Activated effector memory CD4-positive, alpha-beta T cell treated with anti-CD3 and anti-CD28 coated beads, Interleukin-2, amount 50 U/mL, for 16 hours (primary cell): ENCODE measurements around the gene ADGRE2.
"Not testable (repeated sequence)": the region's sequence is repeated elsewhere in the genome, so short reads cannot be mapped to it uniquely, and the experiment has no call there.

Experiments used
- DNase-seq: peaks from one replicate; pipeline ENCODE4 v3.0.0-alpha.2; 2020

Gene ADGRE2

DNA sequence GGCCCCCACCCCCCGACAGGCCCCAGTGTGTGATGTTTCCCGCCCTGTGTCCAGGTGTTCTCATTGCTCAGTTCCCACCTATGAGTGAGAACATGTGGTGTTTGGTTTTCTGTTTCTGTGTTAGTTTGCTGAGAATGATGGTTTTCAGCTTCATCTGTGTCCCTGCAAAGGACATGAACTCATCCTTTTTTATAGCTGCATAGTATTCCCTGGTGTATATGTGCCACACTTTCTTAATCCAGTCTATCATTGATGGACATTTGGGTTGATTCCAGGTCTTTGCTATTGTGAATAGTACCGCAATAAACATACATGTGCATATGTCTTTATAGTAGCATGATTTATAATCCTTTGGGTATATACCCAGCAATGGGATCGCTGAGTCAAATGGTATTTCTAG is 715 bp downstream of the ADGRE2 start:
- DNase-seq = not testable (repeated sequence)

DNA sequence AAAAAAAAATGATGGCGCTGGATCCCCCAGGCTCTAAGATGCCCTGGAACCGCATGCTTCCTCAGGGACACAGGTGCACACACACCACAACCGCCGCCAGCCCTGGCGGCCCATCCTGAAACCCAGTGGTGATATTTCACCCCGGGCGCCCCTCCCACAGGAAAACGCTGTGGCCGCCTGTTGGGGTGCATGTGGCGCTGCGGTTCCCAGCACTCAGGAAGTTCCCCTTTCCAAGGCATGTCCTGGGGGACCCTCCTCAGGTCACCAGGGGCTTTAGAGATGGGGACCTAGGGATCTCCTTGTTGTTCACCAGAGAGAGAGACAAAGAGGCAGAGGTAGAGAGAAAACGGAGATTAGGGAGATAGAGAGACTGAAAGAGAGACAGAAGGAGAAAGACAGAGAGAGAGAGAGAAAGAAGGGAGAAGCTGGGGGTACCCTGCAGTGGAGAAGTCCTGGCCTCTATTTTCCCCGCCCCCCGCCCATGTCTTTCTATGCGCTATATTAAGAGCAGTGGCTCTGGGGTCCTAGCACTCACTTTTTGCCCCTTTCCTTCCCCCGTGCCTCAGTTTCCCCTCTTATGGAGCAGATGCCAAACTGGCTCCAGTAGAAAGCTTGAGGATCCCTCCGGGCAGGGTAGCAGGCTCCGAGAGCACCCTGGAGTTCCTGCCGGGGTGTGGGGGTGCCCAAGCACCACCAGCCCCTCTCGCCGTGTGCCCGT is 2.3 kb downstream of the ADGRE2 start:
- DNase-seq = peak; percentile 63

DNA sequence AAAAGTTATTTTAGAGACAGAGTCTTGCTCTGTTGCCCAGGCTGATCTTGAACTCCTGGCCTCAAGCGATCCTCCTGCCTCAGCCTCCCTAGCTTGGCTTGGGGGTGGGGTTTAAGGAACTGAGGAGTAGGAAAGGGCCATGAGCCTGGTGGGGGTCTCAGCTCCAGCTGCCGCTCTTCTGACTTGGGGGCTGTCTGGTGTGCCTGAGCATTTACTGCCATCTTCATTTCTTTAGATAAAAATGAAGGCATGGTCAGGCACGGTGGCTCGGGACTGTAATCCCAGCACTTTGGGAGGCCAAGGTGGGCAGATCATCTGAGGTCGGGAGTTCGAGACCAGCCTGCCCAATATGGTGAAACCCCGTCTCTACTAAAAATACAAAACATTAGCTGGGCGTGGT is 3.0 kb downstream of the ADGRE2 start:
- DNase-seq = peak; percentile 12

DNA sequence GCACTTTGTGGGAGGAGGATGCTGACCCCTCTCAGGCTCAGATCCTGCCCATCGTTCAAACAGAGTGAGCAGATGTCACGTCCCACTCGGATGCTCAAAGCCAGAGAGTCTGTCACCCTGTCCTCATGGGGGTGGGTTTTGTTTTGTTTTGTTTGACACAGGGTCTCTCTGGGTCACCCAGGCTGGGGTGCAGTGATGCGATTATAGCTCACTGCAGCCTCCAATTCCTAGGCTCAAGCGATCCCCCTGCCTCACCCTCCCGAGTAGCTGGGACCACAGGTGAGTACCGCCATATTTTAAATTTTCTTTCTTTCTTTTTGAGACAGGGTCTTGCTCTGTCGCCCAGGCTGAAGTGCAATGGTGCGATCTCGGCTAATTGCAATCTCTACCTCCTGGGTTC is 4.0 kb downstream of the ADGRE2 start:
- DNase-seq = peak; percentile 30

DNA sequence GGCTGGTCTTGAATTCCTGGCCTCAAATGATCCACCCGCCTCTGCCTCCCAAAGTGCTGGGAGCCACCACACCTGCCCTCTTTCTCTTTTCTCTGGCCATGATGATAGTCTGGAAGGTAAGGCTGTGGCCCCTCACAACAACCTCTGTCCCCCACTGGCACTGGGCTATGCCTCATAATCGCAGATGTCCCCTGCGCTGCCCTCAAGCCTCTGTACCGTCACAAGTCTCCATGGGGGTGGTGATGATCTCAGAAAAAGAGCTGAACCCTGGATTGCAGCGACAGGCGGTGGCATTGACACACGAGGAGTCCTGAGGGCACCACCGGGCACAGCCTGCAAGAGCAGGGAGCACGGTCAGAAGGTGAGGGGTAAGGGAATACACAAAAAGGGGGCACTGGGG is 4.6 kb downstream of the ADGRE2 start:
- DNase-seq = peak; percentile 24

DNA sequence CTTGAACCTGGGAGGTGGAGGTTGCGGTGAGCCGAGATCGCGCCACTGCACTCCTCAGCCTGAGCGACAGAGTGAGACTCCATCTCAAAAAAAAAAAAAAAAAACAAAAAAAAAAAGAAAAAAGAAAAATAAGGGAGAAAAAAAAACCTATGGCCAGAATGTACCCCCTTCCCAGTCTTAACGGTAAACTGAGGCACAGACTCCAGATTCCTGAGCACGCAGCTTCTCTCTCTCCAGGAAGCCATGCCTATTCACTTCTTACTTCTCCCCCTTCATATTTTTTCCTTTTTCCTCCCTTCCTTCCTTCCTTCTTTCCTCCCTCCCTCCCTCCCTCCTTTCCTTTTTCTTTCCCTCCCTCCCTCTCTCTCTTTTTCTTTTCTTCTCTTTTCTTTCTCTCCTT is 5.4 kb downstream of the ADGRE2 start:
- DNase-seq = peak; percentile 2

DNA sequence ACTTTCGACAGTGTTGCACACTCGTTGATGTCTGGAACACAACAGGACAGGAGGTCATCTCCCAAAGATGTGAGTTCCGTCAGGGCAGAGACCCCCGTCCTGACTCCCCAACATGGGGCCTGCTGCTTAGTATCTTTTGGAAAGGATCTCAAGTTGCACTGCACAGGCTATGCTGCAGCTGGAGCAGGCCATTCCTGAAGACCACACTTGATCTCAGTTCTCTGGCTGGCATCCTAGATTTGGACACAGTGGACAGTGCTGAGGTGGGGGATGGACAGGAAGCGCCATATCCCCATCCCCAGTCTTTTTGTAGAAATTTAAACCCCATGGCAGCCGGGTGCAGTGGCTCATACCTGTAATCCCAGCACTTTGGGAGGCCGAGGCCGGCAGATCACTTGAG is 5.9 kb downstream of the ADGRE2 start:
- peak; percentile 25 for DNase-seq

DNA sequence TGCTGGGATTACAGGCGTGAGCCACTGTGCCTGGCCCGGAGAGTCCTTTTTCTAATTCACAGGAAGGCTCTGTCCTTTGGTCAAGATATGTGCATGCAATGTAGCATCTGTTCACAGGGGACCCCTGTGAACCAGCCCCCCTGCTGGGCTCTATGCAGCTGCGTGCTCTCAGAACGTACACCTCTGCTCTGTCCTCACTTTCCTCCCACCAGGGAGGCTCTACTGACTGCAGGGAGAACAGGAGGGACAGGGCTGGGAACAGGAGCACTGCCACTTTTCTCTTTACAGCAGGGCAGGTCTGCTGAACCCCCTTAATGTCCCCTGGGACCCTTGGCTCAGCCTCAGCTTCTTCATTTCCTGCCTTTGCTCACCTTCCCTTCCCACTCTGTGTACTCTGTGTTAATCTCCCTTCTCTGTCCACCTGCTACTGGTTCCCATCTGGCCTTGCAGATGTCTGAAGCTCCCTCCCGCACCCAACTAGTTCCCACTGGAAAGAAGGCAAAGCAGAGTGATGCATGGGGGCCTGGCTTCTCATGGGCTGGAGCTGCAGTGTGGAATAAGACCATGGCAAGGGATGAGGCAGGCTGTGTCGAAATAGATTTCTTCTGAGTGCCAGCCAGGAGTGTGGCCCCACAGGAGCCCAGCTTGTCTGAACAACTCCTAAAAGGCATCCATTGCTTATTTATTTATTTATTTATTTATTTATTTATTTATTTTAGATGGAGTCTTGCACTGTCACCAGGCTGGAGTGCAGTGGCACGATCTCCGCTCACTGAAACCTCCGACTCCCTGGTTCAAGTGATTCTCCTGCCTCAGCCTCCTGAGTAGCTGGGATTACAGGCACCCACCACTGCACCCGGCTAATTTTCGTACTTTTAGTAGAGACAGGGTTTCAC is 7.2 kb downstream of the ADGRE2 start:
- DNase-seq = peak; percentile 24

DNA sequence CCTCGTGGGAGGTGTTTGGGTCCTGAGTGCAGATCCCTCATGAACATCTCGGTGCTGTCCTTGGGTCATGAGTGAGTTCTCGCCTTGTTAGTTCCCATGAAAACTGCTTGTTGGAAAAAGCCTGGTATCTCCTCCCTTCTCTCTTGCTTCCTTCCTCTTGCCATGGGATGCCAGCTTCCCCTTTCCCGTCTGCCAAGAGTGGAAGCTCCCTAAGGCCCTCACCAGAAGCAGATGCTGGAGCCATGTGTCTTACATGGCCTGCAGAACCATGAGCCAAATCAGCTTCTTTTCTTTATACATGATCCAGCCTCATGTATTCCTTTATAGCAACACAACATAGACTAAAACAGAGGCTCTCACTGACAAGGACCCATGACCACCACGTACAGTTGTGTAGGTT is 8.2 kb downstream of the ADGRE2 start:
- no peak for DNase-seq

DNA sequence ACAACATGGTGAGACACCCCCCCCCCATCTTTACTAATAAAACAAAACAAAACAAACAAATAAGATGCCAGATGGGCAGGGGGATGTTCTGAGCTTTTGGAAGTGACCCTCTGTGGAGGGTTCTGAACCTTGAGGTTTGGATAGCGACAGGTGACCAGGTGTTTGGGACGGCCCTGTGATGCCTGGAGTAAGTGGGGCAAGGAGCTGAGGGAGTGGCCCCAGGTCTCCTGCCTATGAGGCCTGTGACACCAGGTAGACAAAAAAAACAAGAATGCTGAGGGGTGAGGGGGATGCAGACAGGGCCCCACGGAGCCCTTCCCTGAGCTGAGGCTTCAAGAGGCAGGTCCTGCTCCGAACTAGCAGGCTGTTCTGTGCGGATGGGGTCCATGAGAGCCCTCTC is 9.2 kb downstream of the ADGRE2 start:
- DNase-seq = peak; percentile 24

DNA sequence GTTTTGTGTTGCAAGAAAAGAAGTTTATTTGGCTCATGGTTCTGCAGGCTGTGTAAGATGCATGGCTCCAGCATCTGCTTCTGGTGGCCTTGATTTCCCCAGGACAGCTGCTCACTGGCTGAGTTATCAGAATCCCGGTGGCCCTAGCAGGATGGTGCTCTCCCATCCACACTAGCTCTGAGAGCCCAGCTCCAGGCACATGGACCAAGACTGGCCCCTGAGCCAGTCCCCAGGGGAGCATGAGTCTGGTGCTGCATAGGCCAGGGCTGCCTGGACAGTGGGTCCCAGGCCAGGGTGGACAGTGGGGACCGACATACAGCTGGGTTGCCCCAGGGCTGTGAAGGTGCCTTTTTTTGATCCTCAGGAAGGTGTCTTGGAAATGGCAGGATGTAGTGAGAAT is 10.4 kb downstream of the ADGRE2 start:
- no peak for DNase-seq

DNA sequence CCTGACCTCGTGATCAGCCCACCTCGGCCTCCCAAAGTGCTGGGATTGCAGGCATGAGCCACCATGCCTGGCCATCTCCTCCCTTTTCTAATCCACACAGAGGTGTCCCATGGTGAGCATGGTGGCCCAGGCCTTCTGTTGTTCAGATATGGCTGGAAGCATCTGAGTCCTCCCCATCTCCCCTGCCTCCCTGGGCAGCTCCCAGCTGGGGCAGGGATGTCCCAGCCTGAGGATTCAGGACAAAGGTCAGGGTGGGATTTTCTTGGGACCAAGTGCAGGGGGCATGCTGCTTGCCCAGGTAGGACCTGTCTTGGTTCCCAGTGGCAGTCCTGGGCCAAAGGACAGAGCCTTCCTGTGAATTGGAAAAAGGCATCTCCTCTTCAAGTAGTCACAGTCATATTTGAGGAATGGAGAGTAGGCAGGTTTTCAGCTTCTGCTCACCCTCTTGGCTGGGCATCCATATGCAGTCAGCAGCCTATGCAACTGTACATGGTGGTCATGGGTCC is 10.8 kb downstream of the ADGRE2 start:
- DNase-seq = no peak

DNA sequence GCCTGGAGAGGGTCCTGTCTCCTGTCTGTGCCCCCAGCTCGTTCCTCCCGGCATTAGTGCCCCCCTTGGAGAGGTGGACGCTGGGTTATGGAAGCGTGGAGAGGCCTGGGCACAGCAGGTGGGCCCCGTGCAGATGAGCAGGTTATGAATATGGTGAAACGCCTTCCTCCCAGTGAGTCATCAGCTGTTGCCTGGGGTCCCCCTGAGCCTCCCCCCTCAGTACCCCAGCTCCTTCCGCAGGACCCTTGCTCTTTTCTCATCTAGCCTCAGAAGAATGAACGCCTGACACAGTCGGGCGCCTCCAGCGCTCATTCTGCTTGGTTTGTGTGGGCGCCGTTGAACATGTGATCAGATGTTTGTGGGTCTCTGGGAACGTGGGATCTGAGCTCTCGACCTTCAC is 12.5 kb downstream of the ADGRE2 start:
- not testable (repeated sequence) for DNase-seq

DNA sequence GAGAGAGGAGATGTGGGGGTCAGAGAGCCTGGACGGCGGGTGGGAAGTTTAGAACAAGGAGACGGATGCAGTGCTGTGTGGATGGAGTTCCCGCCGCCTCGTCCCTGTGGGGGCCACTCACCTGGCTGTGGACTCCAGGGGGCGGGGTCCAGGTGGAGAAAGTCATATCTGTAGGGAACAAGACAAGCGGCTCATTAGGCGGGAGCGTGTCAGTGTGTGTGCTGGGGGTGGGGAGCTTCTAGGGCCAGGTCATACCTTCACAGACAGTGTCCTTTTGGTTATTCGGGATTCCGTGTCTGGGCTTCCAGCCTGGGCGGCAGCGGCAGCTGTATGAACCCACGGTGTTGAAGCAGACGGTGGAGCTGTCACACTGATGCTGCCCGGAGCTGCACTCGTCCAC is 13.0 kb downstream of the ADGRE2 start:
- not testable (repeated sequence) for DNase-seq

DNA sequence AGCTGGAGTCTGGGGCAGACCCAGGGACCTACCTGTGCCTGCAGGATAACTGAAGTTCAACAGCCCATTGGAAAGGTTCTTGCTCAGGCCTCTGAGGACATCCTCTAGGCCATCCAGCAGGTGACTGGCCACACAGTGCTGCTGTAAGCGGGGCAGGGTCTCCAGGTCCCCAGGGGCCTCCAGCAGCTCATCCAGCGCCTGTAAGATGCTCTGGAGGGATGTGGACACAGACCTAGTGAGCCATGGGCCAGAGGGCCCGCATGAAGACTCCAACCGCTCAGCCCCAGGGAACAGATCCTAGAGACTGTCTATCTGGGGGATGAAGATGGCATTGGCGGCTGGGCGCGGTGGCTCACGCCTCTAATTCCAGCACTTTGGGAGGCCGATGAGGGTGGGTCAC is 14.0 kb downstream of the ADGRE2 start:
- DNase-seq = no peak

DNA sequence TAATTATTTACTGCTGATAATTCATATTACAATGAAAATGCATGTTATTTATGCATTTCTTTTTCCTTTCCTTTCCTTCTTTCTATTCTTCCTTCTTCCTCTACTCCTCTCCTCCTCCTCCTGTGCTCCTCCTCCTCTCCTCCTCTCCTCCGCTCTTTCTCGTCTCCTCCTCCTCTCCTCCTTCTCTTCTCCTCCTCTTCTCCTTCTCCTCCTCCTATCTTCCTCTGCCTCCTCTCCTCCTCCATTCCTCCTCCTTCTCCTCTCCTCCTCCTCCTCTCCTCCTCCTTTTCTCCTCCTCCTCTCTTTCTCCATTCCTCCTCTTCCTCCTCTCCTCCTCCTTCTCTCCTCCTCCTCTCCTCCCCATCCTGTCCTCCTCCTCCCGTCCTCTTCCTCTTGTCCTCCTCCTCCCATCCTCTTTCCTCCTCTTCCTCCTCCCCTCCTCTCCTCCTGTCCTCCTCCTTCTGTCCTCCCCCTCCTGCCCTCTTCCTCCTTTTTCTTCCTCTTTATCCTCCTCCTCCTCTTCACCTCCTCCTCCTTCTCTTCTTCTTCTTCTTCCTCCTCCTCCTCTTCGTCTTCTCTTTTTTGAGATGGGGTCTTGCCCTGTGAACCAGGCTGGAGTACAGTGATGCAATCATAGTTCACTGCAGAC is 14.7 kb downstream of the ADGRE2 start:
- no peak for DNase-seq

DNA sequence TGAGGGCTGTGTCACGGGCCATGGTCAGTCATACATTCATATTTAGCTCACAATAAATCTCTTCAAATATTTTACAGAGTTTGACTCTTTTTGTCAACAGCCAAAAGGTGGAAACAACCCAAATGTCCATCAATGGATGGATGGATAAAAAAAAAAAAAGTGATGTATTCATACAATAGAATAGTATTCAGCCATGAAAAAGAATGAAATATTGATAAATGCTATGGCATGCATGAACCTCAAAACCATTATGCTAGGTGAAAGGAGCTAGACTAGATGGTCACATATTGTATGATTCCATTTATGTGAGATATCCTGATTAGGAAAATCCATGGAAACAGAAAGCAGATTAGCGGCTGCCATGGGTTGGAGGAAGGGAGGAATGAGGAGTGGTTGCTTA is 16.2 kb downstream of the ADGRE2 start:
- no peak for DNase-seq

DNA sequence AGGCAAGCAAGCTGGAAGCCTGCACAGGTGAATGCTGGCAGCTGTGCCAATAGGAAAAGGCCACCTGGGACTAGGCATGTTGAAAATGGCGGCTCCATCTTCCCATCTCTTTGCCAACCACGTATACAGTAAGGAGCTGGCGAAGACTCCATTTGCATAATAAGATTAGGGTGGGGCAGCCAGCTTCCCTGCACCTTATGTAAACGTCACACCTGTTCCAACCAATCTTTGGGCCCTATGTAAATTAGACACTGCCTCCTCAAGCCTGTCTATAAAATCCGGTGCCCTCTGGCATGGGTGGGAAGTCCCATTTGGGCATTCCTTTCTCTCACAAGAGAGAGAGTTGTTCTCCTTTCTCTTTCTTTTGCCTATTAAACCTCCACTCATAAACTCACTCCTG is 16.8 kb downstream of the ADGRE2 start:
- no peak for DNase-seq

DNA sequence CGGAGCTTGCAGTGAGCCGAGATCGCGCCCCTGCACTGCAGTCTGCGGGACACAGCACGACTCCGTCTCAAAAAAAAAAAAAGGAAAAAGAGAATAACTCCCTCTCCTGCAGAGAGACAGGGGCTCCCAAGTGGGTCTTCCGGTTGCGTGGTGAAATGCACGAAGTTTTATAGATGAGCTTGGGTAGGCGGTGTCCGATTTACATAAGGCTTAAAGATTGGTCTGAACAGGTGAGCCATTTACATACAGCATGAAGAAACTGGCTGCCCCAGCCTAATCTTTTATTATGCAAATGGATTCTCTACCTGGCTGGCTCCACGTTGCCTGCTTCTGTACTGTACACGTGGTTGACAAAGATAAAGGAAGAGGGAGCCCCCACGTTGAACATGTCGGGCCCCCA is 19.5 kb downstream of the ADGRE2 start:
- no peak for DNase-seq

DNA sequence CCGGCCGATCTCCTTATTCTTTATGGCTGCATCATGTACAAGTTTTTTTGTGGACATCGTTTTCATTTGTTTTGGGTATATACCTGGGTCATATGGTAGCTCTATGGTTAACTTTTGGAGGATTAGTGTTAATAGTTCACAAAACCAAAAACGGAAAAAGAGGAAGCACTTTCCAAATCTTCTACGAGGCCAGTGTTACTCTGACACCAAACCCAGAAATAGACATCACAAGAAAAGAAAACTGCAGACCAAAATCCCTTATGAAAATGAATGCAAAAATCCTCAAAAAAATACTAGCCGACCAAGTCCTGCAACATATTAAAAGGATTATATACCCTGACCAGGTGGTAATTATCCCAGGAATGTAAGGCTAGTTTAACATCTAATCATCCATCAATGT is 29.8 kb downstream of the ADGRE2 start:
- no peak for DNase-seq

DNA sequence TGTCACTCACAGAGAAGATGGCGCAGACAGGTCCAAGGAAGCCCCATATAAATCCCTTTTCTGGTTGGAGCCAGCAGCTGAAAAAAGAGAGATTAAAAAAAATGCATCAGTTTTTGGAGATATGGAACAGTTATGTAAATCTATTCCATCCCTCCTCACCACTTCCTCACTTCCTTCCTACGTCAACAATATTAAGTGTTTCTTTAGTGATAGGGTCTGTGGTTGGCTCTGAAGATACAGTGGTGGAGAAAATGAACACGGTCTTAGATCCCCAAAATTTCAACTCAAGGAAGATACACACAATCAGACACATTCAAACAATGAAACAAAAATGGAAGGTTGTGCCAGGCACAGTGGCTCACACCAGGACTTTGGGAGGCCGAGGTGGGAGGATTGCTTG is 31.5 kb downstream of the ADGRE2 start:
- DNase-seq = no peak

DNA sequence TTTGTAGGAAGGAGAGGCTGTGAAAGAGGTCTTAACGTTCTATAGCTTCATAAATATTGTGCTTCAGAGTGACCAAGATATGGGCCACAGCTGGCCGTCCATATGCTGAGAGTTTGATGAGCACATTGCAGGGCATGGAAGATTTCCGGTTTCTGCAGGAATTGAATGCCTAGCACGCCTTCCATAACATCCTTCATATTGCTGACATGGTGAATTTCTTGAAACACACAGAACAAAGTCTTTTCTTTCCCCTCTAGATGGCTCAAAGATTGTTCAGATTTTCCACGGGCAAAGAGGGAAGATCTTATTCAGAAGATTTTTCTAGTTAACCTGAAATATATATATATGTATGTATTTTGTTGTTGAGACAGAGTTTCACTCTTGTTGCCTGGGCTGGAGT is 42.4 kb downstream of the ADGRE2 start:
- no peak for DNase-seq

DNA sequence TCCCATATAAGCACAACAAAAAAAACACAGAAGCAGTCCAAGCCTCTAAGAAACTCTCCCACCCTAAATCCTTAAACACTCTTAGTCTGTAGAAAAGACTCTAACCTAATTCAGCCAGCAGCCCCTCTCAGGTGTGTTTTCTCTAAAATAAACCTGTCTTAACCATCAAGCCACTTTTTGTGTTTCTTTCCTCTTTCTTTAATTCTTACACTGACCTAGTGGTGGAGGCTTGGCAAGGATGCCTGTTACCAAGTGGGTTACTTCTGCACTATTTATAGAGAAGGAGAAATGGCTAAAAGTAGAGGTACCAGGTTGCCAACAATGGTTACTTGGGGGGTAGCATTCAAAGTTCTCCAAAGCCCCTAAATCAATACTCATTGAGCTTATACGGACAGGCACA is 44.8 kb downstream of the ADGRE2 start:
- DNase-seq = no peak

DNA sequence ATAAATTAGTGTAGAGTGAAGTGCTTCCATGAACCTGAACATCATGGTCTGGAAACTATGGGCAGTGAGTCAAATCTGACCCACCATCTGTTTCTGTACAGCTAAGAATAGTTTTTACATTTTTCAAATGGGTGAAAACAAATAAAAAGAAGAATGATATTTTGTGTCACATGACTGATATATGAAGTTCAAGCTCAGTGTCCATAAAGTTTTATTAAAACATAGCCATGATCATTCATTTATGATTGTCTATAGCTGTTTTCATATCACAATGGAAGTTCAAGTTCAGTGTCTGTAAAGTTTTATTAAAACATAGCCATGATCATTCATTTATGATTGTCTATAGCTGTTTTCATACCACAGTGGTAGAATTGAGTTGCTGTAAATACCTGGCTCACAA is 45.9 kb downstream of the ADGRE2 start:
- DNase-seq = no peak
